Calu3 (cell line): ENCODE results near the gene KANK3. TPM values are rescaled to one million over a fixed set of nuclear protein-coding genes. Genes with fewer than 3 reads are reported as not detected.
A peak's percentile ranks its signal among the peaks of the same experiment; 100 is the strongest.

ENCODE experiments used
- BruUV-seq: library from RNA; stranded (reverse); fragments of 400-500 nt; replicated peaks from 2 replicates; lab custom pipeline; 2021; lab: Mats Ljungman, UMichigan
- CTCF ChIA-PET: fragments of 300-600 bp; sonication (Branson Sonifier 250); formaldehyde crosslinking; loops from one replicate; lab custom pipeline; 2022; ENCODE audit warnings: antibody characterized with exemption; lab: Charles Lee
- DNase-seq: peaks from one replicate; pipeline ENCODE4 v3.0.0; 2022
- H3K27ac Mint-ChIP-seq: one replicate; pipeline ENCODE4 v1.8.0; 2022; ENCODE audit warnings: mixed read lengths; ENCODE audit not compliant: unreplicated experiment
- H3K27me3 Mint-ChIP-seq: one replicate; pipeline ENCODE4 v1.8.0; 2022; ENCODE audit warnings: mixed read lengths; ENCODE audit not compliant: unreplicated experiment
- H3K36me3 Mint-ChIP-seq: one replicate; pipeline ENCODE4 v1.8.0; 2022; ENCODE audit warnings: mild to moderate bottlenecking, moderate library complexity, mixed read lengths; ENCODE audit not compliant: insufficient read depth, unreplicated experiment
- H3K4me1 Mint-ChIP-seq: one replicate; pipeline ENCODE4 v1.8.0; 2022; ENCODE audit warnings: mild to moderate bottlenecking, low read depth, mixed read lengths; ENCODE audit not compliant: unreplicated experiment
- H3K4me3 Mint-ChIP-seq: one replicate; pipeline ENCODE4 v1.8.0; 2022; ENCODE audit warnings: mild to moderate bottlenecking, low read depth, moderate library complexity, mixed read lengths; ENCODE audit not compliant: unreplicated experiment
- H3K9me3 Mint-ChIP-seq: one replicate; pipeline ENCODE4 v1.8.0; 2022; ENCODE audit warnings: low read depth, mixed read lengths; ENCODE audit not compliant: unreplicated experiment
- intact Hi-C: fragments of 100-400 bp; cut with micrococcal nuclease; formaldehyde crosslinking; loops from one replicate; pipeline ENCODE4 v1.10.0; 2022; ENCODE audit not compliant: unreplicated experiment
- total RNA-seq: library from RNA; stranded (reverse); gene quantifications from 2 replicates; pipeline ENCODE4 v1.2.3, GENCODE V29; 2022
- TF ChIP-seq, protein P1 (sequence below): fragments of 200-600 bp; IDR thresholded peaks from one replicate; pipeline ENCODE4 v1.8.0; 2022; ENCODE audit warnings: antibody characterized with exemption; ENCODE audit not compliant: unreplicated experiment

KANK3 gene
- total RNA-seq, 1 experiment from 2014 or later = not detected

GRCh38 chr19:8361921-8362793 lies 19.1 kb upstream of the KANK3 start:
- peaks cover 19% of the 10 kb centered on the region for H3K36me3 Mint-ChIP-seq
- H3K4me3 Mint-ChIP-seq = no peak overlapping the region
- peaks cover 15% of the 10 kb centered on the region for H3K4me1 Mint-ChIP-seq
- CTCF ChIA-PET = interaction anchor here (0.5 to 1.2 kb wide), 5 partner anchors 28 to 161 kb away, joined by 3 to 5 read pairs (median 4); partner anchors contain the start of genes MARCHF2 and RAB11B
- H3K27me3 Mint-ChIP-seq = no peaks in the 10 kb centered on the region
- TF ChIP-seq, protein P1, sequence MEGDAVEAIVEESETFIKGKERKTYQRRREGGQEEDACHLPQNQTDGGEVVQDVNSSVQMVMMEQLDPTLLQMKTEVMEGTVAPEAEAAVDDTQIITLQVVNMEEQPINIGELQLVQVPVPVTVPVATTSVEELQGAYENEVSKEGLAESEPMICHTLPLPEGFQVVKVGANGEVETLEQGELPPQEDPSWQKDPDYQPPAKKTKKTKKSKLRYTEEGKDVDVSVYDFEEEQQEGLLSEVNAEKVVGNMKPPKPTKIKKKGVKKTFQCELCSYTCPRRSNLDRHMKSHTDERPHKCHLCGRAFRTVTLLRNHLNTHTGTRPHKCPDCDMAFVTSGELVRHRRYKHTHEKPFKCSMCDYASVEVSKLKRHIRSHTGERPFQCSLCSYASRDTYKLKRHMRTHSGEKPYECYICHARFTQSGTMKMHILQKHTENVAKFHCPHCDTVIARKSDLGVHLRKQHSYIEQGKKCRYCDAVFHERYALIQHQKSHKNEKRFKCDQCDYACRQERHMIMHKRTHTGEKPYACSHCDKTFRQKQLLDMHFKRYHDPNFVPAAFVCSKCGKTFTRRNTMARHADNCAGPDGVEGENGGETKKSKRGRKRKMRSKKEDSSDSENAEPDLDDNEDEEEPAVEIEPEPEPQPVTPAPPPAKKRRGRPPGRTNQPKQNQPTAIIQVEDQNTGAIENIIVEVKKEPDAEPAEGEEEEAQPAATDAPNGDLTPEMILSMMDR = no peak
- intact Hi-C loops = no loop called here
- peak overlapping the region; percentile 66 for H3K27ac Mint-ChIP-seq
- DNase-seq = peak; percentile 90
- BruUV-seq = no TSS peak
- no peaks in the 10 kb centered on the region for H3K9me3 Mint-ChIP-seq

DNA sequence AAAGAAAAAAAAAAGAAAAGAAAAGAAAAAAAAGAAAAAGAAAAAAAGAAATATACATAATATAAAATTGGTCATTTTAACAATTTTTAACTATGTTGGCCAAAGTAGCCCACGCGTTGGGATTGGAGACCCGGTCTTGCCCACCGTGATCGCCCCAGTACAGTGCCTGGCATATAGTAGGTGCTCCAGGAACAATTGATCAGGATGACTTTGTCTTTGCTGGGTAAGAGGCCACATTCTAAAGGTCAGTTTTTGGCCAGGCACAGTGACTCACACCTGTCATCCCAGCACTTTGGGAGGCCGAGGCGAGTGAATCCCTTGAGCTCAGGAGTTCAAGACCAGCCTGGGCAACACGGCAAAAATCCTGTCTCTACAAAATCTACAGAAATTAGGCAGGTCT lies 17.1 kb upstream of the KANK3 start:
- DNase-seq = no peak
- Mint-ChIP-seq H3K4me3 (no peak overlapping the region), H3K4me1 (peaks cover 10% of the 10 kb centered on the region), H3K27me3 (no peaks in the 10 kb centered on the region), H3K9me3 (peaks cover 2% of the 10 kb centered on the region), H3K27ac (no peak overlapping the region), H3K36me3 (peaks cover 16% of the 10 kb centered on the region)
- intact Hi-C loops = no loop called here
- TF ChIP-seq, protein P1 = no peak
- CTCF ChIA-PET = interaction anchor here (0.6 to 0.7 kb wide), 3 partner anchors 84 to 256 kb away, joined by 3 to 4 read pairs (median 3); no protein-coding TSS in a partner anchor
- no TSS peak for BruUV-seq

- DNase-seq = no peak
- H3K27ac Mint-ChIP-seq = no peak overlapping the region
- CTCF ChIA-PET = interaction anchor here (1.0 kb wide), 1 partner anchor 54 kb away, joined by 3 read pairs; the partner anchor contains the start of gene MARCHF2
- intact Hi-C loops = no loop called here
- H3K9me3 Mint-ChIP-seq = peaks cover 2% of the 10 kb centered on the region
- no peak overlapping the region for H3K4me3 Mint-ChIP-seq
- H3K4me1 Mint-ChIP-seq = peaks cover 10% of the 10 kb centered on the region
- H3K27me3 Mint-ChIP-seq = no peaks in the 10 kb centered on the region
- BruUV-seq = no TSS peak
- TF ChIP-seq, protein P1 = no peak
- H3K36me3 Mint-ChIP-seq = peaks cover 10% of the 10 kb centered on the region
These were observed 15.9 kb upstream of the KANK3 start for GRCh38 chr19:8358948-8359347.

- CTCF ChIA-PET = no interaction called here
- intact Hi-C loops = no loop called here
These were observed 14.0 kb upstream of the KANK3 start for GRCh38 chr19:8357007-8357521.

More at GRCh38 chr19:8357007-8357521, 14.0 kb upstream of the KANK3 start:
- BruUV-seq = no TSS peak
- H3K9me3 Mint-ChIP-seq = peaks cover 2% of the 10 kb centered on the region
- no peaks in the 10 kb centered on the region for H3K4me1 Mint-ChIP-seq
- DNase-seq = no peak
- H3K27me3 Mint-ChIP-seq = peaks cover 6% of the 10 kb centered on the region
- H3K27ac Mint-ChIP-seq = no peak overlapping the region
- peaks cover 6% of the 10 kb centered on the region for H3K36me3 Mint-ChIP-seq
- H3K4me3 Mint-ChIP-seq = no peak overlapping the region
- TF ChIP-seq, protein P1 = no peak
